Esophagus muscularis mucosa (tissue), 3 donors: Measurements from ENCODE around the gene DYNLT2B.
"Not testable (repeated sequence)": the region's sequence is repeated elsewhere in the genome, so short reads cannot be mapped to it uniquely, and the experiment has no call there.

ENCODE experiments used
- CTCF ChIP-seq, 3 experiments: fragments of 200-600 bp in 2 of 3; fragments of 450-650 bp in 1 of 3; sonication (generic) in 2 of 3; IDR thresholded peaks; one replicate each; pipeline ENCODE4 v1.5.1; 2017 to 2019; ENCODE audit warnings: antibody characterized with exemption in 3 of 3, mild to moderate bottlenecking in 2 of 3, moderate library complexity in 1 of 3
- POLR2A ChIP-seq: fragments of 450-650 bp; IDR thresholded peaks from one replicate; pipeline ENCODE4 v1.6.1; 2017; ENCODE audit warnings: antibody characterized with exemption, moderate library complexity, mild to moderate bottlenecking, low read depth

DNA sequence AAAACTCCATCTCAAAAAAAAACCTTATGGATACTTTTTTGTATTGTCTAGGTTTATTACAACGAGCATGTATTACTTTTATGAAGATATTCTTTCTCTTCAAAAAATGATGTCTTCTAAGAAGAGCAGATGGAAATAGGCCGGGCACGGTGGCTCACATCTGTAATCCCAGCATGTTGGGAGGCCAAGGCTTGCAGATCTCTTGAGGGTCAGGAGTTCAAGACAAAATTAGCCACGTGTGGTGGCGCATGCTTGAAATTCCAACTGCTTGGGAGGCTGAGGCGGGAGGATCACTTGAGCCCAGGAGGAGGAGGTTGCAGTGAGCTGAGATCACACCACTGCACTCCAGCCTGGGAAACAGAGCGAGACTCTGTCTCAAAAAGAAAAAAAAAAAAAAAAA, 4.0 kb downstream of the DYNLT2B start:
- not testable (repeated sequence) for TF ChIP-seq CTCF (IDR thresholded peaks at IDR 0.05); POLR2A
